ENCODE data around the gene INTS14.
"Not testable (repeated sequence)": the region's sequence is repeated elsewhere in the genome, so short reads cannot be mapped to it uniquely, and the experiment has no call there.

- TF ChIP-seq CTCF, POLR2A (IDR thresholded peaks at IDR 0.05): not testable (repeated sequence)
These were observed 5.0 kb upstream of the INTS14 start for GRCh38 chr15:65615887-65616286.
